Stimulated activated CD4-positive, alpha-beta T cell treated with anti-CD3 and anti-CD28 coated beads, Interleukin-1b, Interleukin-23, amount 100 ng/mL, for 1 hour (primary cell): ENCODE measurements around the gene CCDC121.

Source experiments
- DNase-seq, 2 donors: peaks; one replicate each; pipeline ENCODE4 v3.0.0-alpha.2; 2020; ENCODE audit warnings: low read depth in 2 of 2

Gene CCDC121

DNA sequence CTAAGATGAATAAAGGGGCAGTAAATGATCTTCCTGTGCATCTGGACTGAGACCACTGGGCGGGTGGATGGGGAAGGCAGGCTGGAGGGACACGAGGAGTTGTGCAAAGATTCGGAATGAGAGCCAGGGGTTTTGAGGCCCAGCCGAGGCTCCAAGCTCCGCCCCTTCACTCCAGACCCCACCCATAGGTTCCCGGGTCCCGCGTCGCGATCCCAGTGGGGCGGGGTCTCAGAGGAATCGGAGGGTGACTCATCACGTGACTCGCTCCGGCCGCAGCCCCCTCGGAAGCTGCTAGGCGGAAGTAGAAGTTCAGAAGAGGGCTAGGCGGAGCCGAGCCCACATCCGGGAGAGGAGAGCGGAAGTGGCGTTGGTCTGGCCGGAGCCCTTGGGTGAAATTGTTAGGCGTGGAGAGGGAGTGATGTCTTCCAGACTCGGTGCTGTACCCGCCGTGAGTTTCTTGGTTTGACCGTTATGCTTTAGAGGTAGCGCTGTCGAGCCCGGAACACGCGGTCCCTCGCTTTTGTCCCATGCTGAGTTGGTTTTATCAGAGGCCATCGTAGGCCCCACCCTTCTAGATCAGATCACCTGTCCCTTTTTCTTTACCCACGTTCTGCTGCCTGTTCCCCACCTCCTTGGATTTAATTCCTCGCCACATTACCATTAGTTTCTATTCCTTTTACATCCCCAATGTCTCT lies 46.0 kb downstream of the CCDC121 start, which contains the start of gene ZNF512:
Gene ZNF512, plus strand, starts transcription at position 348 of the 695 bp plus-strand sequence. Its CDS starts 71 bp downstream, at position 419.
- DNase-seq = peak; percentile 43 to 52

DNA sequence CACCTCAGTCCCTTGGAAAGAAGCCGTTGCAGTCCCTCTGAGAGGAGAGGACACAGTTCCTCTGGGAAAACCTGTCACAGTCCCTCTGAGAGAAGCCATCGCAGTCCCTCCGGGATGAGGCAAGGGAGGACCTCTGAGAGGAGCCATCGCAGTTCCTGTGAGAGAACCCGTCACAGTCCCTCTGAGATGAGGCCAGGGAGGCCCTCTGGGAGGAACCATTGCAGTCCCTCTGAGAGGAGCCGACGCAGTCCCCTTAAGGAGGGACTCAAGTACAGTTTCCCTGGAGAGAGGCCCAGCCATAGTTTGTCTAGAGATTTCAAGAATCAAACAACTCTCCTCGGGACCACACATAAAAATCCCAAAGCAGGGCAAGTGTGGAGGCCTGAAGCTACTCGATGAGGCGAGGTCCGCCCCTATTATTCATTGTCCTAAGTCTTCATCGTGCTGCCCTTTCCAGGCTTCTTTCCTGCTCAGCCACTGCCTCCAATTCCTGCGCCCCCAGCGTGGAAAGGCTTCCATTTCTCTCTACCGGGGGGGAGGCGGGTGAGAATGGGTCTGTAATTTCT lies 46.6 kb downstream of the CCDC121 start:
- DNase-seq = no peak

DNA sequence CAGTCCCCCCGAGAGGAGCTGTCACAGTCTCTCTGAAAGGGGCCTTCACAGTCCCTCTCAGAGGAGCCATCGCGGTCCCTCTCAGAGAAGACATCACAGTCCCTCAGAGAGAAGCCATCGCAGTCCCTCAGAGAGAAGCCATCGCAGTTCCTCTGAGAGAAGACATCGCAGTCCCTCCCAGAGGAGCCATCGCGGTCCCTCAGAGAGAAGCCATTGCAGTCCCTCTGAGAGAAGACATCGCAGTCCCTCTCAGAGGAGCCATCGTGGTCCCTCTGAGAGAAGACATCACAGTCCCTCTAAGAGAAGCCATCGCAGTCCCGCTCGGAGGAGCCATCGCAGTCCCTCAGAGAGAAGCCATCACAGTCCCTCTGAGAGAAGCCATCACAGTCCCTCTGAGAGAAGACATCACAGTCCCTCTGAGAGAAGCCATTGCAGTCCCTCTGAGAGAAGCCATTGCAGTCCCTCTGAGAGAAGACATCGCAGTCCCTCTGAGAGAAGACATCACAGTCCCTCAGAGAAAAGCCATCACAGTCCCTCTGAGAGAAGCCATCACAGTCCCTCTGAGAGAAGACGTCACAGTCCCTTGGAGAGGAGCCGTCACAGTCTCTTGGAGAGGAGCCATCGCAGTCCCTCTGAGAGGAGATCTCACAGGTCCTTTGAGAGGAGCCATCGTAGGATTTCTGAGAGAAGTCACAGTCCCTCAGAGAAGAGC lies 47.2 kb downstream of the CCDC121 start:
- no peak for DNase-seq
